ENCODE data around the gene COPS9.

The COPS9 gene

DNA sequence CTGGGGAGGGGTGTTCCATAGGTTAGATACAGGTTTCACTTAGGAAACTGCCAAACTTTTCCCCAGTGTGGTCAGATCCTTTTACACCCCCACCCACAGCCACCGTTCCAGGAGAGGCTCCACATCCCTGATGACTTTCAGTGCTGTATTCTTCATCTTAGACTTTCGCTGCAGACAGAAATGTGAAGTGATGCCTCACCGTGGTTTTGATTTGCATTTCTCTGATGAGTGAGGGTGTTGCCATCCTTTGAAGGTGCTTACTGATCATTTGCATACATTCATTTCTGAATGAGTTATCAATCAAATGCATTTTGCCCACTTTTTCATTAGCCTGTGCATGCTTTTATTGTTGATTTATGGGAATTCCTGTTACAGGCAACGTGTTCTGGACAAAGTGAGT lies 14.9 kb downstream of the COPS9 start:
- TF ChIP-seq CTCF (IDR thresholded peaks at IDR 0.05; ENCODE audit: extremely low read depth, missing control alignments): no peak
- DNase-seq (ENCODE audit: low spot score): no peak

DNA sequence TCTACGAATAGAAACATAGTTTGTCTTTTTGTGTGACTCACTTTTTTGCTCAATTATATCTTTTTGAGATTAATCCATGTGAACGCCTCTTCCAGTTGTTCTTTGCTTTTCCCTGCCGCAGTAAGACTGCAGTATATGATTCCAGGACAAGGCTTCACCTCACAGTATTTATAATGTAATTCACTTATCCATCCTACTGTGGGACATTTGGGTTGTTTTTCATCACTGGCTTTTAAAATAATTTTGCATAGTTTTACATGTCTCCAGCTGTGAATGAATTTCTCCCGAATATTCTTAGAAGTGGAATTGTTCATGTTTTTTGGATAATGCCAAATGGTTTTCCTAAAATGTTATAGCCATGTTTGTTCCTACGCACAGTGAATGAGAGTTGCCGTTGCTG lies 21.9 kb downstream of the COPS9 start:
- no peak for TF ChIP-seq CTCF (IDR thresholded peaks at IDR 0.05; ENCODE audit: extremely low read depth, missing control alignments)
- DNase-seq (ENCODE audit: low spot score): no peak

- no peak for DNase-seq (ENCODE audit: low spot score)
- no peak for TF ChIP-seq CTCF (IDR thresholded peaks at IDR 0.05; ENCODE audit: extremely low read depth, missing control alignments)
These were observed 23.0 kb downstream of the COPS9 start for GRCh38 chr2:240112914-240113690.

DNA sequence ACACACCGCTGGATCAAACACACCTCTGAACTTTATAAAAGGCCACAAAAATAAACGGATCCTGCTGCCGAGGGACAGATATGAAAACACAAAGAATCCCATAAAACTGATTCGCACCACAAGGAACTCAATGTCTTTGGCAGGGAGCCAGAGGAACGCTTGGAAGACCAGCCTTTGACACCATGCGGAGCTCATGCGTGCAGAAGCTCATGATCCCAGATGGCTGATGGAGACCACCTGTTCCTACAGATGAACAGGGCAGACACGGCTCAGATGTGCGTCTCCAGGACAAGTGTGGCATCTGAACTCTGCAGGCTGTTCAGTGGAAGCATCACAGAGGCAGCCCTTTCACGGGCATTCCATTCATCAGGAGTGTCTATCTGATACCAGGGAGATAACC lies 24.9 kb downstream of the COPS9 start:
- TF ChIP-seq CTCF (IDR thresholded peaks at IDR 0.05; ENCODE audit: extremely low read depth, missing control alignments): no peak
- DNase-seq (ENCODE audit: low spot score): no peak

DNA sequence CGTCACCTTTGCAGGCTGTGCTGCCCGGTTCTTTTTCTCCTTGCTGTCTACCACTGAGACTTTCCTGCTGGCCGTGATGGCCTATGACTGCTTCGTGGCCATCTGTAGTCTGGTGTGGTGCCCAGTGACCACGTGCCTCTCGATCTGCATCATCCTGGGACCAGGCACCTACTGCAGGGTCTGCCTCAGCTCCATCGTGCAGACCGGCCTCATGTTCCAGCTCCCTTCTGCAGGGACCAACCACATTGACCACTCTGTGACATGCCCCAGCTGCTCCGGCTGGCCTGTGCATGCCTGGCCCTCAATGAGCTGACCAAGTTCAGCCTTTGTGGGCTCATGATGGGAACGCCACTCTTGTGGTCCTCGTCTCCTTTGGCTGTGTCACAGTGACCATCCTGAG lies 26.7 kb downstream of the COPS9 start:
- no peak for TF ChIP-seq CTCF (IDR thresholded peaks at IDR 0.05; ENCODE audit: extremely low read depth, missing control alignments)

DNA sequence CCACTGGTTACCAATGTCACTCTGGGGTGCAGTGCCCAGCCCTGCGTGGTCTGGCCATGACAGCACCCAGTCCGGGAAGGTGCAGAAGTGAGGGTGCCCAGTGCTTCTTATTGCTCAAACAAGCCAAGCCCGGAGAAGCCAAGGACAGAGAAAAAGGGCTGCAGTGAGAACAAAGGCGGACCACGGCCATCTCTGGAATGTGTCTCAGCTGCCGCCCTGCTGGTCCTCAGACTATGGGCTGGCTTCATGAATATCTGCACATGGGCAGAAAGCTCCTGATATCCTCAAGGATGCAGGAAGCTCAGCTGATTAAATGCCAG lies 28.7 kb downstream of the COPS9 start:
- no peak for DNase-seq (ENCODE audit: low spot score)
- no peak for TF ChIP-seq CTCF (IDR thresholded peaks at IDR 0.05; ENCODE audit: extremely low read depth, missing control alignments)

More for the DNA sequence above, 26.7 kb downstream of the COPS9 start:
- no peak for DNase-seq (ENCODE audit: low spot score)

DNA sequence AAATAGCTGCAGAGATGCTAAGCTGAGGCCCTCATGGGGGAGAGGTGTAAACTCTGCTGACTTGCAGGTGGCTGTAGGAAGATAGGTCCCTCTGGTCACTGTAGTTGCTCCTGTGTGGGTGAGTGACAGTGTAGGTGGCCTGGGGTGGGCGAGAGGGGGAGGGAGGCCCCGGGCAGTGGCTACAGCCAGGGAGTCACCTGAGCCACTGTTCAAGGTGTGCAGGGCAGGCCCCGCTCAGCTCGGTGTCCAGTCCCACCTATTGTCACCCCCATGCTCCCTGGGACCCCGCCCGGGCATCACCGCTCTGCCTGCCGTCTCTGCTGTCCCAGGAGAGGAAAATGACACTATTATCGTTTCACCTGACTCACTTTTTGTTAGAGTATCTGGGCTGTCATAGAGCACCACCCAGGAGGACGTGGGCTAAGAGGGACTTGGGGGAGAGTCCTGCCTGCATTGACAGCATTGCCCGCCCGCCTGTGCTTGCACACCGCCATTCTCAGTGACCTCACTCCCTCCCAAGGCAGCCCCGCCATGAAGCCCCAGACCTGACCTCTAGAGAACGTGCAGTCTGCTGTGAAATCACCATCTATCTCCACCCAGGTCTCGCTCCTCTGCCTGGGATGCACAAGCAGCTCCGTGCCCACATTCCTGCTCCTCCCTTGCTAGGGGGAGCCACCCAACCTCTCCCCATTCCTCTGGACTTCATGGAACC lies 29.2 kb downstream of the COPS9 start:
- no peak for DNase-seq (ENCODE audit: low spot score)

More for the DNA sequence above, 29.2 kb downstream of the COPS9 start:
- no peak for TF ChIP-seq CTCF (IDR thresholded peaks at IDR 0.05; ENCODE audit: extremely low read depth, missing control alignments)
